D721Med (cell line): Measurements from ENCODE around the gene ZGPAT.

Experiments used
- DNase-seq: peaks from one replicate; pipeline ENCODE4 v3.0.0; 2011; ENCODE audit warnings: low spot score; ENCODE audit not compliant: insufficient read length
- FAIRE-seq: peaks from 2 replicates; lab custom pipeline; 2011; peaks lifted over from hg19 to GRCh38; lab: Jason Lieb, UNC
- TF ChIP-seq, protein P1 (sequence below): IDR thresholded peaks from 2 replicates; pipeline ENCODE4 v1.5.1; 2012; ENCODE audit warnings: mild to moderate bottlenecking, control low read depth; ENCODE audit not compliant: insufficient read depth; ENCODE audit errors: missing control alignments

ZGPAT gene

GRCh38 chr20:63706852-63707557 is 834 bp upstream of the ZGPAT start:
- TF ChIP-seq, protein P1, sequence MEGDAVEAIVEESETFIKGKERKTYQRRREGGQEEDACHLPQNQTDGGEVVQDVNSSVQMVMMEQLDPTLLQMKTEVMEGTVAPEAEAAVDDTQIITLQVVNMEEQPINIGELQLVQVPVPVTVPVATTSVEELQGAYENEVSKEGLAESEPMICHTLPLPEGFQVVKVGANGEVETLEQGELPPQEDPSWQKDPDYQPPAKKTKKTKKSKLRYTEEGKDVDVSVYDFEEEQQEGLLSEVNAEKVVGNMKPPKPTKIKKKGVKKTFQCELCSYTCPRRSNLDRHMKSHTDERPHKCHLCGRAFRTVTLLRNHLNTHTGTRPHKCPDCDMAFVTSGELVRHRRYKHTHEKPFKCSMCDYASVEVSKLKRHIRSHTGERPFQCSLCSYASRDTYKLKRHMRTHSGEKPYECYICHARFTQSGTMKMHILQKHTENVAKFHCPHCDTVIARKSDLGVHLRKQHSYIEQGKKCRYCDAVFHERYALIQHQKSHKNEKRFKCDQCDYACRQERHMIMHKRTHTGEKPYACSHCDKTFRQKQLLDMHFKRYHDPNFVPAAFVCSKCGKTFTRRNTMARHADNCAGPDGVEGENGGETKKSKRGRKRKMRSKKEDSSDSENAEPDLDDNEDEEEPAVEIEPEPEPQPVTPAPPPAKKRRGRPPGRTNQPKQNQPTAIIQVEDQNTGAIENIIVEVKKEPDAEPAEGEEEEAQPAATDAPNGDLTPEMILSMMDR: peak; percentile 23
- no peak for DNase-seq
- FAIRE-seq: no peak

GRCh38 chr20:63708301-63709148 is 686 bp downstream of the ZGPAT start:
- FAIRE-seq: no peak
- no peak for DNase-seq
- TF ChIP-seq, protein P1: no peak

- DNase-seq: no peak
- no peak for FAIRE-seq
- TF ChIP-seq, protein P1: no peak
These were observed 1.3 kb downstream of the ZGPAT start for GRCh38 chr20:63709149-63709527.

DNA sequence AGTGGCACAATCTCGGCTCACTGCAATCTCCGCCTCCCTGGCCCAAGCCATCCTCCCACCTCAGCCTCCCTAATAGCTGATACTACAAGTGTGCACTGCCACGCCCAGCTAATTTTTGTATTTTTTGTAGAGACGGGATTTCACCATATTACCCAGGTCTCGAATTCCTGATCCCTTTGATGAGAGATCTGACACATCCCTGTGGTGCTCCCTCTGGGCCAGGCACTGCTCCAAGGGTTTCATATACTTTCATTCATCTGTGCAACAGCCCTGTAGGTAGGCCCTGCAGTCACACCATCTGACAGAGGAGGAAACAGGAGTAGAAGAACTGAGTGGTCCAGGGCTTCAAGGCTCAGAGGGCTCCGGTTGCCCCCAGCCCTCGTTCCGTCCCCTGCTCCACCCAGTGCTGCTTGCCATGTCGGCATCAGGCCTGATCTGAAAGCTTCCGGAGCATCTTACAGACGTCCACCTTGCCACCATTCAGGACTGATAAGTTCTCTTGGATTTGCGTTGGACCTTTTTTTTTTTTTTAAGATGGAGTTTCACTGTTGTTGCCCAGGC is 3.3 kb downstream of the ZGPAT start:
- TF ChIP-seq, protein P1: no peak
- DNase-seq: no peak
- FAIRE-seq: no peak

- TF ChIP-seq, protein P1: no peak
- FAIRE-seq (no peak), DNase-seq (no peak)
These were observed 4.4 kb downstream of the ZGPAT start for GRCh38 chr20:63712191-63712590.

GRCh38 chr20:63714858-63715257 is 7.0 kb downstream of the ZGPAT start:
- DNase-seq (no peak), FAIRE-seq (no peak)

More at GRCh38 chr20:63714858-63715257, 7.0 kb downstream of the ZGPAT start:
- TF ChIP-seq, protein P1: no peak
